GM10266 (cell line): Measurements from ENCODE around the gene ERC1.

Experiments
- DNase-seq: peaks from one replicate; pipeline ENCODE4 v3.0.0; 2012; ENCODE audit errors: extremely low spot score
- CTCF ChIP-seq: IDR thresholded peaks from 2 replicates; pipeline ENCODE4 v1.5.1; 2012; ENCODE audit warnings: mild to moderate bottlenecking, low read depth; ENCODE audit not compliant: control insufficient read depth, insufficient read depth; ENCODE audit errors: missing control alignments

Gene ERC1

DNA sequence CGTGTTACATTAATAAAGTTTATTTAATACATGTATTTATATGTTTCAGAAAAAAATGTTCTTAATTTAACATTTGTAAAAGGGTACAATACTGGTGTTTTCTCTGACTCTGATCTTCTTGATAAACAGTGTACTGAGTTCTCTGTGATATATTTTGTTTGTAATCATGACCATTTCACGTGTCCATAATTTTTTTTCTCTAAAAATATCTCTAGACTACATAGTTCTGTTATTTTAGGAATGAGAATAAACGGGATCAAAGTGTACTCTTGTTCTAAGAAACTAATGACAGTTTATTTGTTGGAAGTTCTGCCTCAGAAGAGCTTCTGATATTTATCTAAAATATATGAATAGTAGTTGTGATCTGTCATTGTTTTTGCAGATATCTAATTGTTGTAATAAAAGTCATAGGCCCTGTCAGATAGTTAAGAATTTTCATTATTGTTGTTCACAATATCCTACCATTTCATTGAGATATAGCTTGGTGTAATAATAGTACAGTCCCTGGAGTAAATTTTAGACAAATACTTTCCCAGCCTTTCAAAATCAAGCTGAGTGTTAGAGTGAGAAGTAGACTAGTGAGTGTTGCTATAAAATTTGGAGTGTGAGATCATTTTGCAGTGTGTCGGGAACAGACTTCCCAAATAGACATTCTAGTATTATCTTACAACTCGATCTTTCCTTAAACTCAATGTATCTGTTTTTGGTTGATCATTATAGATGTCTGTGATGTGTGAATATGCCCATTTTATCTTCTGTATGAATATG lies 86.2 kb downstream of the ERC1 start:
- DNase-seq, result no peak
- TF ChIP-seq CTCF, result no peak

DNA sequence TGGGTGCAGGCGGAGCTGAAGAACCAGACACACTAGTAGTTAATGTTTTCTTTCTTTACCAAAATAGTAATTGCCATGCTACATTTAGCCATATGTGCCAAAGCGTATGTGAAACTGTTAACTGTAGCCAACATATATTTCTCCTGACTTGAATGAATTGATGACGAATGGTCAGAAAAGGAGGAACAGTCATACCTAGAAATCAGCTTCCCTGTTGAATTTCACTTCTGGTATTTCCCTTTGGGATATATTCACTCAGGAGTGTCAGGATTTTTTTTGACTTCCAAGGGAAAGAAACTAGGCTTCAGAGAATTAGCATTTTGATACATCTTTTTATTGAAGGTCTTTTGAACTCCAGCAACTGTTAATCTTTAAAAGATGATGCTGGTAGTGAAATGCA lies 87.0 kb downstream of the ERC1 start:
- no peak for TF ChIP-seq CTCF
- no peak for DNase-seq

GRCh38 chr12:1080520-1081223 lies 89.6 kb downstream of the ERC1 start:
- no peak for DNase-seq
- TF ChIP-seq CTCF, result no peak

- no peak for TF ChIP-seq CTCF
- DNase-seq, result no peak
Observed at GRCh38 chr12:1083151-1083888, 92.3 kb downstream of the ERC1 start.

DNA sequence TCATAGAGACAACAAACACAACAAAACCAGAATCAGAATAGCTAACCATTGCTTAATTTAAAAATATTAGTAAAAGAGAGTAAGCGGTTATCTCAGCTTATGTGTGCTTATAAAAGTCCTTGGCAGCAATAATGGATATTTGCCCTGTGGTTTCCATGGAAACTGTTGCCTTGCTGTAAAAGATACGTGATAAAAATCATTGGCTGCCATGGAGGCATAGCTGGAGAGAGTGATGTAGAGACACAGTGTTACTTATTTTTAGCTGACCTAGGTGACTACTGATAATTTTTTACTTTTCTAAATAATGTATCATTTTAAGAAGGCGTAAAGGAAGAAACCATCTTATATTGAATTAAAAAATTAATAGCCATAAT lies 92.9 kb downstream of the ERC1 start:
- no peak for TF ChIP-seq CTCF
- no peak for DNase-seq

DNA sequence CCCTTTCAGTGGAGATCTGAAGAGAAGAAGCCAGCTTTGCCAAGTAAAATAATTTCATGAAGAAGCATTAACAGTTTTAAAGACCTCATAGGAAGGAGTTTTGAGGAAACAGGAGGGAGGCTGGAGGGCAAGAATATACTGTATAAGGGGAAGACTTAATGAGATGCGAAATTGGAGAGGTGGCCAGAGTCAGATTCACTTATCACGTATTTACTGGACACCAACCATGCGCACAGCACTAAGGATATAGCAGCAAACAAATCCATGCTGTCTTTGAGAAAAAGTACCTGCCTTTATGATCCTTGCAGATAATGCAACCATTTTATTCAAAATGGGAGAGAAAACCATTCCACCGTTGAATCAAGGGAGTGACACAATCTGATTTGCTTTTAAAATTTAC lies 100.3 kb downstream of the ERC1 start:
- no peak for TF ChIP-seq CTCF
- no peak for DNase-seq
